H7 (cell line): ENCODE data around the gene LRP8. TPM values are rescaled to one million over a fixed set of nuclear protein-coding genes. Genes with fewer than 3 reads are reported as not detected.
A peak's percentile ranks its signal among the peaks of the same experiment; 100 is the strongest.
"Not testable (repeated sequence)": the region's sequence is repeated elsewhere in the genome, so short reads cannot be mapped to it uniquely, and the experiment has no call there.

Experiments
- DNase-seq: peaks from one replicate; pipeline ENCODE4 v3.0.0; 2012
- H3K27me3 ChIP-seq: 2 replicates; pipeline ENCODE4 v1.6.0; 2011; ENCODE audit warnings: mild to moderate bottlenecking, low read length; ENCODE audit not compliant: control insufficient read depth, insufficient read depth
- H3K36me3 ChIP-seq: replicated peaks from 2 replicates; pipeline ENCODE4 v1.5.1; 2011; ENCODE audit warnings: low read length; ENCODE audit not compliant: control insufficient read depth, insufficient read depth
- H3K4me3 ChIP-seq: 2 replicates; pipeline ENCODE4 v1.5.1; 2011; ENCODE audit warnings: low read depth, mild to moderate bottlenecking, control low read depth, low read length, moderate library complexity; ENCODE audit not compliant: insufficient read depth
- total RNA-seq: library from RNA; depleted of rRNA; stranded (reverse); fragments of >200 nt; shearing (Covaris generic); gene quantifications from 2 replicates; pipeline ENCODE4 v1.2.3, GENCODE V29; 2014

The LRP8 gene
- total RNA-seq, 1 experiment from 2014 or later = 144 TPM

DNA sequence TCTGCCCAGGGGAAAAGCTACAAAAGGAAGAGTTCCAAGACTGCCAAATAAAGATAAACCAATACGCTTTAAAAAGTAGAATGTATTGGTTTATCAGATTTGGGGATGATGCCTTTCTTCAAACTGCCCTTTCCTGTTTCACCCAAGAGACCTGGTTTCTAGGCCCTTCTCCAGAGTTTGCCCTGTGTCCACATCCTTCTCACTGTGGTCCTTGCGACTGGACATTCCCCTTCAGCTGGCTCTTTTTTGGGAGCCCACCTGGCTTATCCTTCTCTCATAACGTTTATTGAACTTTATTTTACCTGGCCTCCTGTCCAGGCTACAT is 106.9 kb downstream of the LRP8 start:
- Histone ChIP-seq H3K27me3 (no peaks in the 10 kb centered on the region), H3K36me3 (peaks cover 7% of the 10 kb centered on the region), H3K4me3 (peak overlapping the region; percentile 100)
- DNase-seq = no peak

DNA sequence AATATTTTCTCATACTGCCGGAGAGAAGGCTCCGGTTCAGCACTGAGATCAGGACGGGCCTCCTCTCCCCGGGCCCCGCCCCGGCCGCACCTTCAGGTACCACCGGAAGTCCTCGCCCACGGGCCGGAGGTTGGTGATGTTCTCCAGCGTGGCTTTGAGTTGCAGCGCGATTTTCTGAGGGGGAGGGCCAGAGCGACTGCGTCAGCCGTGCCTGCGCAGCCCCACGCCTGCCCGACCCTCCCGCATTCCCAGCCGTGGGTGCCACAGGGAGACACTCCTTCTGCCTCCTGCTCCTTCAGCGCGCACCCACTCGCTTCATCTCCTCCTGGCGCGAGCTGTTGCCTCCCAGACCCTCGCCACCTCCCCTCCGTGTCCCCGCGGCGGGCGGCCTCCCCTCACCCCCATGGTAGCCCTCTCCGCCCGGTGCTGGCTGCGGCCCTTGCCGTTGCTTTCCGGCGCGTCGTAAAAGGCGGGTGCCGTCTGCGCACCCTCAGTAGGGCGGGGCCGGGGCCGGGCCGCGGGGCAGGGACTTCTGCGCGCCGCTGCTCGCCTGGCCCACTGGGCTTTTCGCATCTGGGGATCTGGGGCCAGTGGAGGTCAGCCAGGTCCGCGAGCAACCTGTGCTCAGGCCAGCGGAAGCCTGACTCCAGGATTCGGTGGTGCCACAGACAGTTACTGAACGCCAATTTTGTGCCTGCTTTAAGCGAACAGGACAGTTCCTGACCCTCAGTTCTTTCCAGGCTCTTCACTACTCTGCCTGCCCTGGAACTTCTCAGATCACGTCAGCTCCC is 107.5 kb downstream of the LRP8 start, which contains the start of gene CZIB:
Gene CZIB, minus strand, starts transcription at position 464 of the 791 bp plus-strand sequence. Its CDS starts 59 bp downstream, at position 405.
- Histone ChIP-seq H3K27me3 (no peaks in the 10 kb centered on the region), H3K4me3 (peak within 1 kb of the TSS; percentile 100), H3K36me3 (peaks cover 7% of the 10 kb centered on the region)
- DNase-seq = peak; percentile 98

GRCh38 chr1:53219711-53220110 is 108.2 kb downstream of the LRP8 start:
- H3K4me3 ChIP-seq = peak overlapping the region; percentile 100
- no peaks in the 10 kb centered on the region for H3K27me3 ChIP-seq
- peaks cover 7% of the 10 kb centered on the region for H3K36me3 ChIP-seq
- no peak for DNase-seq

GRCh38 chr1:53218201-53218600 is 109.7 kb downstream of the LRP8 start:
- H3K36me3 ChIP-seq = peaks cover 13% of the 10 kb centered on the region

GRCh38 chr1:53214376-53214940 is 113.4 kb downstream of the LRP8 start:
- Histone ChIP-seq H3K36me3 (peaks cover 21% of the 10 kb centered on the region), H3K27me3 (no peaks in the 10 kb centered on the region), H3K4me3 (no peak overlapping the region)
- DNase-seq = no peak

More at GRCh38 chr1:53218201-53218600, 109.7 kb downstream of the LRP8 start:
- no peak overlapping the region for H3K4me3 ChIP-seq
- H3K27me3 ChIP-seq = no peaks in the 10 kb centered on the region
- no peak for DNase-seq

DNA sequence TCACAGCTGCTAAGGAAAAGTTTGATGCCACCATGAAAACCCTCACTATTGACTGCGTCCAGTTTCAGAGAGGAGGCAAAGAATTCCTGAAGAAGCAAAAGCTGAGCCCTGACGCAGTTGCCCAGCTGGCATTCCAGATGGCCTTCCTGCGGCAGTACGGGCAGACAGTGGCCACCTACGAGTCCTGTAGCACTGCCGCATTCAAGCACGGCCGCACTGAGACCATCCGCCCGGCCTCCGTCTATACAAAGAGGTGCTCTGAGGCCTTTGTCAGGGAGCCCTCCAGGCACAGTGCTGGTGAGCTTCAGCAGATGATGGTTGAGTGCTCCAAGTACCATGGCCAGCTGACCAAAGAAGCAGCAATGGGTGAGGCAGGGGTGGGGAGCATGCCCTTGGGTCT is 116.9 kb downstream of the LRP8 start:
- Histone ChIP-seq H3K4me3 (no peak overlapping the region), H3K27me3 (no peaks in the 10 kb centered on the region), H3K36me3 (peaks cover 17% of the 10 kb centered on the region)
- DNase-seq = no peak

DNA sequence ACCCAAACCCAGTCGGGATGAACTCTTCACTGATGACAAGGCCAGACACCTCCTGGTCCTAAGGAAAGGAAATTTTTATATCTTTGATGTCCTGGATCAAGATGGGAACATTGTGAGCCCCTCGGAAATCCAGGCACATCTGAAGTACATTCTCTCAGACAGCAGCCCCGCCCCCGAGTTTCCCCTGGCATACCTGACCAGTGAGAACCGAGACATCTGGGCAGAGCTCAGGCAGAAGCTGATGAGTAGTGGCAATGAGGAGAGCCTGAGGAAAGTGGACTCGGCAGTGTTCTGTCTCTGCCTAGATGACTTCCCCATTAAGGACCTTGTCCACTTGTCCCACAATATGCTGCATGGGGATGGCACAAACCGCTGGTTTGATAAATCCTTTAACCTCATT is 117.5 kb downstream of the LRP8 start:
- Histone ChIP-seq H3K36me3 (peaks cover 20% of the 10 kb centered on the region), H3K27me3 (no peaks in the 10 kb centered on the region), H3K4me3 (no peak overlapping the region)
- DNase-seq = no peak

DNA sequence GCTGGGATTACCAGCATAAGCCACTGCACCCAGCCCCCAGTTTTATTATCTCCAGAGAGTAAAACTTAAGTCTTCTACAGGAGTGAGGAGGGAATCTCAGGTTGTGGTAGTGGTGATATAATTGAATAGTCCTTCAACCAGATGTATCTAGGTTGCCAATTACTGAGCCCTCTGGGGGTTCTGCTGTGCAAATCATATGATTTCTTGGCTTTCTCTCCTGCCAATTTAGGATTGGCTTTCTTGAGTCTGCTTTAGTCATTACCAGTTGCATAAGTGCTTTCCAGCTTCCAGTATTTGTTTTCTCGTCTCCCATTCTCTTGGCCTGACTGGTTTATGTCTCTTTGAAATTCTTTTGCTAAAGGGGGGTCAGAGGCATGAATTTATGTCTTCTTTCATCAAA is 120.1 kb downstream of the LRP8 start:
- Histone ChIP-seq H3K4me3 (no peak overlapping the region), H3K36me3 (peaks cover 16% of the 10 kb centered on the region), H3K27me3 (no peaks in the 10 kb centered on the region)
- DNase-seq = no peak

DNA sequence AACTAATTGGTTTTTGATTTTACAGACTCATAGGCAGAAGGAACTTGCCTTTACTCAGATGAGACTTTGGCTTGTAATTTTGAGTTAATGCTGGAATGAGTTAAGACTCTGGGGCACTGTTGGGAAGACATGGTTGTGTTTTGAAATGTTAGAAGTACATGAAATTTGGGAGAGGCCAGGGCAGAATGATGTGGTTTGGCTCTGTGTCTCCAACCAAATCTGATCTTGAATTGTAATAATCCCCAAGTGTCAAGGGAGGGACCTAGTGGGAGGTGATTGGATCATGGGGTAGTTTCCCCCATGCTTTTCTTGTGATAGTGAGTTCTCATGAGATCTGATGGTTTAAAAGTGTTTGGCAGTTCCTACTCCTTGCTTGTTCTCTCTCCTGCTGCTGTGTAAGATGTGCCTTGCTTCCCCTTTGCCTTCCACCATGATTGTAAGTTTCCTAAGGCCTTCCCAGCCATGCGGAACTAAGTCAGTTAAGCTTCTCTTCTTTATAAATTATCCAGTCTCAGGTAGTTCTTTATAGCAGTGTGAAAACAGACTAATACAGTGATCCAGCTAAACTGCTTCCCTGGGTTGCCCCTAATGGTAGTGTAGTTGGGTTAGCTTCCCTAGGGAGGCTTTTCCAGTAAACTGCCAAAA is 121.0 kb downstream of the LRP8 start:
- Histone ChIP-seq H3K27me3 (no peaks in the 10 kb centered on the region), H3K4me3 (no peak overlapping the region), H3K36me3 (peaks cover 20% of the 10 kb centered on the region)
- DNase-seq = no peak

- peaks cover 20% of the 10 kb centered on the region for H3K36me3 ChIP-seq
- DNase-seq, H3K4me3 ChIP-seq: not testable (repeated sequence)
Observed at GRCh38 chr1:53206083-53206685, 121.7 kb downstream of the LRP8 start.

GRCh38 chr1:53205496-53205895 is 122.4 kb downstream of the LRP8 start:
- not testable (repeated sequence) for H3K27me3 ChIP-seq, H3K4me3 ChIP-seq, DNase-seq
- H3K36me3 ChIP-seq = peaks cover 19% of the 10 kb centered on the region

More at GRCh38 chr1:53206083-53206685, 121.7 kb downstream of the LRP8 start:
- H3K27me3 ChIP-seq = not testable (repeated sequence)

GRCh38 chr1:53203466-53203865 is 124.4 kb downstream of the LRP8 start:
- H3K36me3 ChIP-seq = peaks cover 10% of the 10 kb centered on the region
- H3K4me3 ChIP-seq = no peak overlapping the region
- no peak for DNase-seq
- no peaks in the 10 kb centered on the region for H3K27me3 ChIP-seq

DNA sequence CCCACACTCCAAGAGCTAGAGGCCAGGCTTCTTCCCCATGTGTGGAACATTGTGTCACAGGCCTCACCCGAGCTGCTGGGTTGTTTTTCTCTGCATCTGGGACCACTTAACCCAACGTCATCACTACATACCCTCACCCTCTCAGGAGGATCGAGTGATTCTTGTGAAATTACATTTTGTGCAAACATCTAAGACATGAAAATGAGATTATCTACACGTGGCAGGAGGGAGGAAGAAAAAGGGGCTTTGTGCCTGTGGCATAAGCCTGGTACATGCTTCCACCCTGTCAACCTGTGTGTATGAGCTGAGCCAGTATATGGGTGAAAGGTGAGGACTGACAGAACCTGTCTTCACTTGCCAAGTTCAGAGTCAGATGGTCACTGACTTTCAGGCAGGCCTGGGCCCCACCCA is 129.6 kb downstream of the LRP8 start:
- Histone ChIP-seq H3K36me3 (peaks cover 4% of the 10 kb centered on the region), H3K27me3 (peaks cover 5% of the 10 kb centered on the region; the same call in 1 of the 2 replicates), H3K4me3 (no peak overlapping the region)
- DNase-seq = no peak

GRCh38 chr1:53197291-53198200 is 130.3 kb downstream of the LRP8 start:
- peak; percentile 47 for DNase-seq
- peak overlapping the region; percentile 81 for H3K4me3 ChIP-seq

More at GRCh38 chr1:53197291-53198200, 130.3 kb downstream of the LRP8 start:
- H3K36me3 ChIP-seq = peaks cover 3% of the 10 kb centered on the region
- H3K27me3 ChIP-seq = peaks cover 5% of the 10 kb centered on the region; the same call in 1 of the 2 replicates
